ENCODE results near the gene USHBP1. TPM values are rescaled to one million over a fixed set of nuclear protein-coding genes. Genes with fewer than 3 reads are reported as not detected.
"Not testable (repeated sequence)": the region's sequence is repeated elsewhere in the genome, so short reads cannot be mapped to it uniquely, and the experiment has no call there.

USHBP1 gene
- total and polyA plus RNA-seq, 4 donors = 0.13 to 12.8 (median 2.6) TPM

DNA sequence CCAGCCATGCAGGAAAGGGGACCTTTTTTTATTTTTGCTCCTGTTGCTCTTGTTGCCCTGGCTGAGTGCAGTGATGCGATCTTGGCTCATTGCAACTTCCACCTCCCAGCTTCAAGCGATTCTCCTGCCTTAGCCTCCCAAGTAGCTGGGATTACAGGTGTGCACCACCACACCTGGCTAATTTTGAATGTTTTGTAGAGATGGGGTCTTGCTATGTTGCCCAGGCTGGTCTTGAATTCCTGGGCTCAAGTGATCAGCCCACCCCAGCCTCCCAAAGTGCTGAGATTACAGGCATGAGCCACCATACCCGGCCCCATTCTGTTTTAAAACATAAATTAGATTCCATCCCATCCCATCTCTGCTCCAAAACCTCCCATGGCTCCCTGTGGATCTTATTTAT, 10.3 kb upstream of the USHBP1 start:
- H3K27ac ChIP-seq (ENCODE audit: low read depth in 1 of 2, low read length in 2 of 2); H3K4me3 ChIP-seq (ENCODE audit: low read length in 2 of 2); H3K9me3 ChIP-seq (ENCODE audit: control insufficient read depth, low read length); DNase-seq; intact Hi-C loops (cut with DNase I); H3K27me3 ChIP-seq (ENCODE audit: control insufficient read depth in 1 of 2, insufficient read depth in 2 of 2, low read length in 1 of 2); ATAC-seq (ENCODE audit: low FRiP score); H3K4me1 ChIP-seq (ENCODE audit: control insufficient read depth in 1 of 2, insufficient read depth in 2 of 2, low read length in 2 of 2): not testable (repeated sequence)
- WGBS, 2 donors = 95 to 99% methylated on average over 3 of the region's 3 CpGs
- H3K36me3 ChIP-seq (ENCODE audit: control insufficient read depth in 1 of 2, insufficient read depth in 2 of 2, low read length in 1 of 2) = peaks cover 0 to 15% of the 10 kb centered on the region in 2 donors

- Histone ChIP-seq H3K4me3 (ENCODE audit: low read length in 2 of 2) (no peak overlapping the region), H3K36me3 (ENCODE audit: control insufficient read depth in 1 of 2, insufficient read depth in 2 of 2, low read length in 1 of 2) (peaks cover 0 to 6% of the 10 kb centered on the region in 2 donors), H3K4me1 (ENCODE audit: control insufficient read depth in 1 of 2, insufficient read depth in 2 of 2, low read length in 2 of 2) (no peaks in the 10 kb centered on the region), H3K27me3 (ENCODE audit: control insufficient read depth in 1 of 2, insufficient read depth in 2 of 2, low read length in 1 of 2) (no peaks in the 10 kb centered on the region), H3K27ac (ENCODE audit: low read depth in 1 of 2, low read length in 2 of 2) (no peak overlapping the region), H3K9me3 (ENCODE audit: control insufficient read depth, low read length) (no peaks in the 10 kb centered on the region)
- no peak for DNase-seq
- intact Hi-C loops (cut with DNase I) = no loop called here
- WGBS, 2 donors = 91 to 92% methylated on average over 13 of the region's 13 CpGs
- ATAC-seq (ENCODE audit: low FRiP score) = no peak
Measured at GRCh38 chr19:17268754-17269153, 4.2 kb upstream of the USHBP1 start.

DNA sequence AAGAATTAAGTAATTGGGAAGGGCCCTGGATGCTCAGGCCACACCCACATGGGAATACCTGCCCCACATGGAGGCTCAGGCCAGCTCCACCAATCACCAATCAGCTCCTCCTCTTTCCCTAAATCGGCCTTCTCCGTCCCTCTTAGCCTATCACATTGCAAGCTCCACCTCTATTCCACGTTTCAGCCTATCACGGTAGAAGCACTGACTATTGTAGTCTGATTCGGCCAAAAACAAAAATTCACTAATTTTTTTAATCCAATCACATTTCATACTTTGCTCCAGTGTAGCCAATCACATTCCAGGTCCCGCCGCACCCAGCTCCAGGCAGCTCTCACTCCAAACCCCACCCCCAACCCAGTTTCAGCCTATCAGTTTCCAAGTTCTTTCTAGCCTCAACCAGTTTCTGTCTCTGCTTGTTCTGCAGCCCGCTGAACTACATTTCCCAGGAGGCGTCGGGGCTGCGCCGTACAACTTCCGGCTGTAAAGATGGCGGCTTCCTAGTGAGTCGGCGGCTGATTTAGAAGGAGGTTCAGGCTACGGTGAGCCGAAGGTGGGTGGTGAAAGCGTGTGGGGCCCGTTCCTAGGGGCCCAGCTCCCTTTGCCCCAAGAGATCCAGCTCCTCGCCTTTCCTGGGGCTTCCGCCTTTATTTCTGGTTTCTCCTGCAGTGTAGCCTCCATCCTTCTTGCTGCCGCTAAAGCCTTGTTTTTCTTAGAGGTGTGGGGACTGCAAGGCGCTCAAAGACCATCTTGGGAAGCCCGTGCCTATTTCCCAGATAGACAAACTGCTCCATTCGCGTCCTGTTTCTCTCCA, 2.6 kb upstream of the USHBP1 start, which contains the start of gene BABAM1:
Gene BABAM1, plus strand, starts transcription at position 469 of the 814 bp plus-strand sequence. CDS start 1,364 bp downstream, outside the sequence.
- ATAC-seq (ENCODE audit: low FRiP score) (peak; percentile 98), DNase-seq (peak; percentile 96 to 97)
- Histone ChIP-seq H3K9me3 (ENCODE audit: control insufficient read depth, low read length) (no peaks in the 10 kb centered on the region), H3K27ac (ENCODE audit: low read depth in 1 of 2, low read length in 2 of 2) (peak within 1 kb of the TSS in 1 of 2 donors; percentile 16), H3K27me3 (ENCODE audit: control insufficient read depth in 1 of 2, insufficient read depth in 2 of 2, low read length in 1 of 2) (no peaks in the 10 kb centered on the region), H3K4me1 (ENCODE audit: control insufficient read depth in 1 of 2, insufficient read depth in 2 of 2, low read length in 2 of 2) (no peaks in the 10 kb centered on the region), H3K36me3 (ENCODE audit: control insufficient read depth in 1 of 2, insufficient read depth in 2 of 2, low read length in 1 of 2) (peaks cover 0 to 2% of the 10 kb centered on the region in 2 donors), H3K4me3 (ENCODE audit: low read length in 2 of 2) (peak within 1 kb of the TSS; percentile 60 to 77)
- intact Hi-C loops (cut with DNase I) = no loop called here
- WGBS, 2 donors = 0% methylated on average over 27 of the region's 27 CpGs

GRCh38 chr19:17266589-17266974, 2.0 kb upstream of the USHBP1 start:
- Histone ChIP-seq H3K9me3 (ENCODE audit: control insufficient read depth, low read length) (no peaks in the 10 kb centered on the region), H3K4me3 (ENCODE audit: low read length in 2 of 2) (no peak overlapping the region), H3K27me3 (ENCODE audit: control insufficient read depth in 1 of 2, insufficient read depth in 2 of 2, low read length in 1 of 2) (no peaks in the 10 kb centered on the region), H3K27ac (ENCODE audit: low read depth in 1 of 2, low read length in 2 of 2) (no peak overlapping the region), H3K36me3 (ENCODE audit: control insufficient read depth in 1 of 2, insufficient read depth in 2 of 2, low read length in 1 of 2) (peaks cover 0 to 2% of the 10 kb centered on the region in 2 donors), H3K4me1 (ENCODE audit: control insufficient read depth in 1 of 2, insufficient read depth in 2 of 2, low read length in 2 of 2) (no peaks in the 10 kb centered on the region)
- DNase-seq (no peak), ATAC-seq (ENCODE audit: low FRiP score) (no peak)
- intact Hi-C loops (cut with DNase I) = no loop called here
- WGBS, 2 donors = 65 to 73% methylated on average over 12 of the region's 12 CpGs

GRCh38 chr19:17266026-17266425, 1.5 kb upstream of the USHBP1 start:
- H3K9me3 ChIP-seq (ENCODE audit: control insufficient read depth, low read length) = no peaks in the 10 kb centered on the region
- H3K4me1 ChIP-seq (ENCODE audit: control insufficient read depth in 1 of 2, insufficient read depth in 2 of 2, low read length in 2 of 2) = no peaks in the 10 kb centered on the region
- no peak overlapping the region for H3K4me3 ChIP-seq (ENCODE audit: low read length in 2 of 2)
- intact Hi-C loops (cut with DNase I) = no loop called here
- no peaks in the 10 kb centered on the region for H3K27me3 ChIP-seq (ENCODE audit: control insufficient read depth in 1 of 2, insufficient read depth in 2 of 2, low read length in 1 of 2)
- no peaks in the 10 kb centered on the region for H3K36me3 ChIP-seq (ENCODE audit: control insufficient read depth in 1 of 2, insufficient read depth in 2 of 2, low read length in 1 of 2)
- 88 to 90% methylated on average over 7 of the region's 7 CpGs for WGBS, 2 donors
- DNase-seq = no peak
- no peak for ATAC-seq (ENCODE audit: low FRiP score)
- no peak overlapping the region for H3K27ac ChIP-seq (ENCODE audit: low read depth in 1 of 2, low read length in 2 of 2)

DNA sequence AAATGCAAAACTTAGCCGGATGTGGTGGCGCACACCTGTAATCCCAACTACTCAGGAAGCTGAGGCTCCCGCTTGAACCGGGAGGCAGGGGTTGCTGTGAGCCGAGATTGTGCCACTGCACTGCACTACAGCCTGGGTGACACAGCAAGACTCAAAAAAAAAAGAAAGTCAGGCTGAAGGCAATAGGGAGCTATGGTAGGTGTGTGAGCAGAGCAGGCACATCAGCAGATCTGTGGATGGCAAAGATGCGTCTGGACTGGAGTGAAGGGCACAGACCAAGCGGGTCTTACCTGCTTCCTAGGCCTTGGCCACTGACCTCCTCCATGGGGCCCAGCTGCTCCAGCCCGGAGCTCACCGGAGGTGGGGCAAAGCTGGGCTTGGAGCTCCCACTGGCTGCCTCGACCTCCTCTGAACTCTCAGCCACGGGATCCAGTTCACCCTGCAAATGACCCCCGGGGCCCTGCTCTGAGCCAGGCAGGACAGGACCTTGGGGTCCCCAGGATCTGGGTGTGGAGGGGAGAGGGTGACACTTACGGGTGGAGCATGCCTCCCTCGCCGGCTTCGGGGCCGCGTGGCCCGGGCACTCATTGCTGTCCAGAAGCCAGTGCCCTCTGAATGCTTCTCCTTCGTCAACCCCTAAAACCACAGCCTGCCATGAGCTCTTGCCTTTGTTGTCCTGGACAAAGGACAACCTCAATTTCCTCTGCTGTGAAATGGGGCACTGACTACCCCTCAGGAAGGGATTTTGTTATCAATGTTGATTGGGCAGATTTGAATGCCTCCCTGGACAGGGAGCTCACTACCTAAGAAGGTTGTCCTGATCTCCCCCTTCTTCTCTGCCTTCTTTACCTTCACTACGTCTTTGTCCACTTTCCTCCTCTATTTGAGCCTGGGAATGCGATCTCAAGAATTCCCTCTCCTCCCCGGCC, 569 bp downstream of the USHBP1 start:
- Histone ChIP-seq H3K36me3 (ENCODE audit: control insufficient read depth in 1 of 2, insufficient read depth in 2 of 2, low read length in 1 of 2) (no peaks in the 10 kb centered on the region), H3K27ac (ENCODE audit: low read depth in 1 of 2, low read length in 2 of 2) (no peak overlapping the region), H3K27me3 (ENCODE audit: control insufficient read depth in 1 of 2, insufficient read depth in 2 of 2, low read length in 1 of 2) (no peaks in the 10 kb centered on the region), H3K9me3 (ENCODE audit: control insufficient read depth, low read length) (peaks cover 3% of the 10 kb centered on the region), H3K4me3 (ENCODE audit: low read length in 2 of 2) (no peak overlapping the region), H3K4me1 (ENCODE audit: control insufficient read depth in 1 of 2, insufficient read depth in 2 of 2, low read length in 2 of 2) (no peaks in the 10 kb centered on the region)
- intact Hi-C loops (cut with DNase I) = no loop called here
- ATAC-seq (ENCODE audit: low FRiP score) = no peak
- 89 to 90% methylated on average over 23 of the region's 23 CpGs for WGBS, 2 donors
- DNase-seq = no peak

DNA sequence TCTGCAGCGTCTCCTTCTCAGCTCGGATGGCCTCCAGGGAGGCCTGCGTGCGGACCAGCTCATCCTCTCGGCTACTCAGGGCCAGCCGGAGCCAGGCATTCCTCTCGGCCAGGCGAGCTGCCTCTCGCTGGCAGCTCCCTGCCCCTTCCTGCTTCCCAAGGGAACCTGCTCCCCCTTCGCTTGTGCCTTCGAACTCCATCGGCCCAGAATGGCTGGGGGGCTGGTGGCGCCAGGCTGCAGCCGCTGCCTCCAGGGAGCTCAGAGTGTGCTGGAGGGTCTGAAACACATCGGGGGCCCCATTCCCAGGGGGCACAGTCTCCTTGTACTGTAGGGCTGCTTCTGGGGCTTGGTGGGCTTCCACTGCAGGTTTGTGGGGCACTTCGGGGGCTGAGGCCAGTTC, 2.0 kb downstream of the USHBP1 start:
- H3K27me3 ChIP-seq (ENCODE audit: control insufficient read depth in 1 of 2, insufficient read depth in 2 of 2, low read length in 1 of 2) = no peaks in the 10 kb centered on the region
- no peak for ATAC-seq (ENCODE audit: low FRiP score)
- no peak overlapping the region for H3K4me3 ChIP-seq (ENCODE audit: low read length in 2 of 2)
- intact Hi-C loops (cut with DNase I) = no loop called here
- no peaks in the 10 kb centered on the region for H3K36me3 ChIP-seq (ENCODE audit: control insufficient read depth in 1 of 2, insufficient read depth in 2 of 2, low read length in 1 of 2)
- H3K4me1 ChIP-seq (ENCODE audit: control insufficient read depth in 1 of 2, insufficient read depth in 2 of 2, low read length in 2 of 2) = no peaks in the 10 kb centered on the region
- DNase-seq = no peak
- no peak overlapping the region for H3K27ac ChIP-seq (ENCODE audit: low read depth in 1 of 2, low read length in 2 of 2)
- 22 to 29% methylated on average over 14 to 16 of the region's 16 CpGs for WGBS, 2 donors
- H3K9me3 ChIP-seq (ENCODE audit: control insufficient read depth, low read length) = peaks cover 3% of the 10 kb centered on the region

GRCh38 chr19:17260842-17261325, 3.7 kb downstream of the USHBP1 start:
- WGBS, 2 donors = 21 to 25% methylated on average over 15 of the region's 15 CpGs
- Histone ChIP-seq H3K27ac (ENCODE audit: low read depth in 1 of 2, low read length in 2 of 2) (no peak overlapping the region), H3K4me1 (ENCODE audit: control insufficient read depth in 1 of 2, insufficient read depth in 2 of 2, low read length in 2 of 2) (no peaks in the 10 kb centered on the region), H3K27me3 (ENCODE audit: control insufficient read depth in 1 of 2, insufficient read depth in 2 of 2, low read length in 1 of 2) (no peaks in the 10 kb centered on the region), H3K9me3 (ENCODE audit: control insufficient read depth, low read length) (peaks cover 3% of the 10 kb centered on the region), H3K4me3 (ENCODE audit: low read length in 2 of 2) (no peak overlapping the region), H3K36me3 (ENCODE audit: control insufficient read depth in 1 of 2, insufficient read depth in 2 of 2, low read length in 1 of 2) (no peaks in the 10 kb centered on the region)
- ATAC-seq (ENCODE audit: low FRiP score) (peak; percentile 87), DNase-seq (peak; percentile 88 to 94)
- intact Hi-C loops (cut with DNase I) = no loop called here
